ENCODE data around the gene CCDC85B. TPM values are rescaled to one million over a fixed set of nuclear protein-coding genes. Genes with fewer than 3 reads are reported as not detected.
A peak's percentile ranks its signal among the peaks of the same experiment; 100 is the strongest.

The CCDC85B gene
- total RNA-seq, 1 donor from 2014 or later: 31.0 TPM

GRCh38 chr11:65897020-65897471 lies 6.6 kb downstream of the CCDC85B start:
- intact Hi-C loops (cut with DNase I): no loop called here
- no peak for ATAC-seq
- no peak for DNase-seq (ENCODE audit: low spot score)

GRCh38 chr11:65898656-65899355 lies 8.3 kb downstream of the CCDC85B start:
- intact Hi-C loops (cut with DNase I): no loop called here
- ATAC-seq (no peak), DNase-seq (ENCODE audit: low spot score) (no peak)

- DNase-seq (ENCODE audit: low spot score) (no peak), ATAC-seq (peak; percentile 30)
- intact Hi-C loops (cut with DNase I): no loop called here
Measured at GRCh38 chr11:65899356-65900124, 9.1 kb downstream of the CCDC85B start.

GRCh38 chr11:65900125-65900898 lies 9.8 kb downstream of the CCDC85B start, which contains the start of gene FOSL1:
TSS of gene FOSL1 (minus strand) at chr11:65900388. CDS start at chr11:65900339, 49 bp downstream.
- intact Hi-C loops (cut with DNase I): no loop called here
- ATAC-seq: peak; percentile 88

GRCh38 chr11:65900899-65901180 lies 10.4 kb downstream of the CCDC85B start:
- intact Hi-C loops (cut with DNase I): no loop called here
- DNase-seq (ENCODE audit: low spot score): no peak
- no peak for ATAC-seq

More at GRCh38 chr11:65900125-65900898, 9.8 kb downstream of the CCDC85B start, which contains the start of gene FOSL1:
- DNase-seq (ENCODE audit: low spot score): peak; percentile 86

GRCh38 chr11:65903068-65903481 lies 12.6 kb downstream of the CCDC85B start:
- DNase-seq (ENCODE audit: low spot score) (no peak), ATAC-seq (no peak)
- intact Hi-C loops (cut with DNase I): no loop called here

GRCh38 chr11:65903715-65904114 lies 13.2 kb downstream of the CCDC85B start:
- no peak for ATAC-seq
- DNase-seq (ENCODE audit: low spot score): no peak
- intact Hi-C loops (cut with DNase I): no loop called here

- intact Hi-C loops (cut with DNase I): no loop called here
- DNase-seq (ENCODE audit: low spot score): no peak
- ATAC-seq: no peak
Measured at GRCh38 chr11:65906602-65907001, 16.1 kb downstream of the CCDC85B start.

- ATAC-seq (no peak), DNase-seq (ENCODE audit: low spot score) (no peak)
- intact Hi-C loops (cut with DNase I): no loop called here
Measured at GRCh38 chr11:65907878-65908277, 17.4 kb downstream of the CCDC85B start.

- ATAC-seq (peak; percentile 76), DNase-seq (ENCODE audit: low spot score) (no peak)
- intact Hi-C loops (cut with DNase I): no loop called here
Measured at GRCh38 chr11:65911682-65912568, 21.5 kb downstream of the CCDC85B start.

GRCh38 chr11:65912845-65913244 lies 22.4 kb downstream of the CCDC85B start:
- DNase-seq (ENCODE audit: low spot score) (no peak), ATAC-seq (no peak)
- intact Hi-C loops (cut with DNase I): no loop called here

GRCh38 chr11:65915101-65915820 lies 24.8 kb downstream of the CCDC85B start:
- DNase-seq (ENCODE audit: low spot score) (no peak), ATAC-seq (no peak)
- intact Hi-C loops (cut with DNase I): no loop called here

- peak; percentile 34 for ATAC-seq
- intact Hi-C loops (cut with DNase I): no loop called here
- peak; percentile 80 for DNase-seq (ENCODE audit: low spot score)
Measured at GRCh38 chr11:65915821-65916251, 25.4 kb downstream of the CCDC85B start.

GRCh38 chr11:65916391-65916790 lies 25.9 kb downstream of the CCDC85B start:
- DNase-seq (ENCODE audit: low spot score) (no peak), ATAC-seq (no peak)
- intact Hi-C loops (cut with DNase I): no loop called here

- intact Hi-C loops (cut with DNase I): no loop called here
- DNase-seq (ENCODE audit: low spot score): no peak
- no peak for ATAC-seq
Measured at GRCh38 chr11:65917077-65917433, 26.6 kb downstream of the CCDC85B start.

GRCh38 chr11:65917434-65918210 lies 27.1 kb downstream of the CCDC85B start:
- DNase-seq (ENCODE audit: low spot score) (no peak), ATAC-seq (no peak)
- intact Hi-C loops (cut with DNase I): no loop called here

Measured in sciatic nerve (tissue), 2 donors.